CD4-positive, alpha-beta T cell (primary cell): ENCODE data around the gene RMI1. TPM values are rescaled to one million over a fixed set of nuclear protein-coding genes. Genes with fewer than 3 reads are reported as not detected.

Experiments
- ATAC-seq: fragments of 200-7000 bp; cut with Tn5 transposase; one replicate; pipeline ENCODE4 v1.10.0; 2022; ENCODE audit warnings: mild to moderate bottlenecking; ENCODE audit not compliant: poor library complexity
- CTCF ChIA-PET: fragments of 350-600 bp; sonication (Branson Sonifier 250); formaldehyde crosslinking; loops from one replicate; lab custom pipeline; 2021; ENCODE audit warnings: antibody characterized with exemption, inconsistent platforms; lab: Charles Lee
- POLR2A ChIA-PET: fragments of 350-600 bp; sonication (Branson Sonifier 250); formaldehyde crosslinking; loops from one replicate; lab custom pipeline; 2021; ENCODE audit warnings: antibody characterized with exemption, inconsistent platforms; lab: Charles Lee
- DNase-seq, 14 experiments: peaks; one replicate each; pipeline ENCODE4 v3.0.0-alpha.2; 2013 to 2020; ENCODE audit warnings: mixed read lengths in 2 of 14
- H3K27ac ChIP-seq, 2 donors: one replicate each; pipeline versions ENCODE4 v1.5.1 to v1.7.0; 2013; ENCODE audit warnings: low read length in 2 of 2, low read depth in 1 of 2, mild to moderate bottlenecking in 1 of 2
- H3K27me3 ChIP-seq, 2 experiments: 1 replicate in 1 of 2; 2 replicates in 1 of 2; pipeline versions ENCODE4 v1.6.1 to v1.7.0; 2013; ENCODE audit warnings: low read length in 2 of 2, control low read depth in 1 of 2, mild to moderate bottlenecking in 1 of 2, moderate library complexity in 1 of 2; ENCODE audit not compliant: insufficient read depth in 2 of 2, control insufficient read depth in 1 of 2
- H3K36me3 ChIP-seq: one replicate; pipeline ENCODE4 v1.6.1; 2013; ENCODE audit warnings: low read length, control low read depth; ENCODE audit not compliant: insufficient read depth
- H3K4me1 ChIP-seq: one replicate; pipeline ENCODE4 v1.6.1; 2013; ENCODE audit warnings: low read length, control low read depth; ENCODE audit not compliant: insufficient read depth
- H3K4me3 ChIP-seq: one replicate; pipeline ENCODE4 v1.5.1; 2013; ENCODE audit warnings: mild to moderate bottlenecking, low read length, moderate library complexity
- H3K9me3 ChIP-seq, 2 experiments: 1 replicate in 1 of 2; 2 replicates in 1 of 2; pipeline versions ENCODE4 v1.6.1 to v1.7.0; 2013; ENCODE audit warnings: low read length in 2 of 2, mild to moderate bottlenecking in 2 of 2, control low read depth in 1 of 2, moderate library complexity in 1 of 2; ENCODE audit not compliant: control insufficient read depth in 1 of 2, insufficient read depth in 1 of 2
- H3K27ac Mint-ChIP-seq: one replicate; pipeline ENCODE4 v1.8.0; 2020; ENCODE audit warnings: mixed read lengths
- H3K27me3 Mint-ChIP-seq: one replicate; pipeline ENCODE4 v1.8.0; 2021; ENCODE audit warnings: mixed read lengths
- H3K36me3 Mint-ChIP-seq: one replicate; pipeline ENCODE4 v1.8.0; 2021; ENCODE audit warnings: low read depth, mixed read lengths
- H3K4me1 Mint-ChIP-seq: one replicate; pipeline ENCODE4 v1.8.0; 2021; ENCODE audit warnings: low read depth, mixed read lengths
- H3K4me3 Mint-ChIP-seq: one replicate; pipeline ENCODE4 v1.8.0; 2020; ENCODE audit warnings: mild to moderate bottlenecking, mixed read lengths
- H3K9me3 Mint-ChIP-seq: one replicate; pipeline ENCODE4 v1.8.0; 2020; ENCODE audit warnings: mixed read lengths
- CTCF ChIP-seq: fragments of 200-600 bp; IDR thresholded peaks from one replicate; pipeline ENCODE4 v1.8.0; 2022; ENCODE audit warnings: antibody characterized with exemption, mild to moderate bottlenecking
- intact Hi-C, 2 experiments: fragments of 100-400 bp; cut with DNase I in 1 of 2; cut with micrococcal nuclease in 1 of 2; formaldehyde crosslinking; loops; one replicate each; pipeline versions ENCODE4 v1.15.1 to v1.9.0; 2023 to 2025; cut with DNase I, micrococcal nuclease
- total RNA-seq, 174 experiments: library from RNA in 2 of 174; stranded (reverse) in 2 of 174; gene quantifications; one replicate each; pipeline ENCODE4 v1.2.3 and lab custom pipeline; 2021 to 2026

RMI1 gene
- total RNA-seq, 2 experiments from 2014 or later, result 0.66 to 1.2 TPM

DNA sequence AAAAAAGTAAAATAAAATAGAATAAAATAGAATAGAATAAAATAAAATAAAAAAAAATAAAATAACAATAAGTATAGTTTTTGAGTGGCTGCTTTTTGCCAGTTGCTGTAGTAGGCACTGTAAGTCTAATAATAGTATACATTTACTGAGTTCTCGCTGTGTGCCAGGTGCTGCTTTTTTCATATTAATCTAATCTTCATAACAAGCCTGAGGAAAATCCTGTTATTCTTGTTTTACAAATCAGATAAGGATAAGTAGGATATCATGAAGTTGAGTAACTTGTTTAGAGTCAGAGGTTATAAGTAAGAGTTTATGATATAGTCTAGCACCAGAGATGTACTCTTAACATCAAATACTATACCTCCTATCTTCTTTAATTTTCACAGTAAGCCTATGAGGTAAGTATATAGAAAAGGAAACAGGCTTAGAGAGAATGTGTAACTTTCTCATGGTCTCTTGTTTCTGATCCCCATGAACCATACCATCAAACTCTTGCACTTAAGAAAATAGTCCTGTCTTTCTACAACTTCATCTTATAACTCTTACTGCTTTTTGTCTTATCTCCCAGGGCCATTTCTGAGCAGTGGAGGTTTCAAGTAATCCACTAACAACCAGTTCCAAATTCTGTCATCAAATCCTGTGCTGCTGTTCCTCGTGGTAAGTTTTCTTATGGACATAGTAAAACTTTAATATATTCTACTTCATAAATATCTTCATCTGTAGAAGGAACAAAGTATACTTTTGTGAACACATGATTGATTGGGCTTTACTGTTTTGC is 18.7 kb downstream of the RMI1 start:
- H3K4me3 ChIP-seq, result no peak overlapping the region
- no peaks in the 10 kb centered on the region for H3K27me3 Mint-ChIP-seq
- no peaks in the 10 kb centered on the region for H3K27me3 ChIP-seq
- H3K36me3 Mint-ChIP-seq, result peaks cover 10% of the 10 kb centered on the region
- H3K4me1 ChIP-seq, result no peaks in the 10 kb centered on the region
- ChIA-PET POLR2A (no interaction called here), CTCF (no interaction called here)
- no peak overlapping the region for H3K4me3 Mint-ChIP-seq
- H3K9me3 ChIP-seq, result no peaks in the 10 kb centered on the region
- no peak for ATAC-seq
- peaks cover 5% of the 10 kb centered on the region for H3K36me3 ChIP-seq
- no peak for DNase-seq
- intact Hi-C loops, result no loop called here
- H3K27ac ChIP-seq, result no peak overlapping the region
- no peak for TF ChIP-seq CTCF
- H3K4me1 Mint-ChIP-seq, result peaks cover 17% of the 10 kb centered on the region
- H3K27ac Mint-ChIP-seq, result no peak overlapping the region
- H3K9me3 Mint-ChIP-seq, result no peaks in the 10 kb centered on the region

GRCh38 chr9:84000186-84000585 is 19.6 kb downstream of the RMI1 start:
- H3K4me3 ChIP-seq, result no peak overlapping the region
- POLR2A ChIA-PET, result no interaction called here
- no peaks in the 10 kb centered on the region for H3K4me1 ChIP-seq
- peaks cover 17% of the 10 kb centered on the region for H3K4me1 Mint-ChIP-seq
- peaks cover 10% of the 10 kb centered on the region for H3K36me3 Mint-ChIP-seq
- H3K9me3 ChIP-seq, result no peaks in the 10 kb centered on the region
- CTCF ChIA-PET, result interaction anchor here (1.4 kb wide), 1 partner anchor 15 kb away, joined by 3 read pairs; no protein-coding TSS in a partner anchor
- no peaks in the 10 kb centered on the region for H3K27me3 ChIP-seq
- no peaks in the 10 kb centered on the region for H3K9me3 Mint-ChIP-seq
- no peak for DNase-seq
- H3K27ac Mint-ChIP-seq, result no peak overlapping the region
- H3K27me3 Mint-ChIP-seq, result no peaks in the 10 kb centered on the region
- H3K36me3 ChIP-seq, result peaks cover 5% of the 10 kb centered on the region
- no peak overlapping the region for H3K27ac ChIP-seq
- no peak for TF ChIP-seq CTCF
- no peak overlapping the region for H3K4me3 Mint-ChIP-seq
- no peak for ATAC-seq
- intact Hi-C loops, result no loop called here

- intact Hi-C loops, result no loop called here
- no peak overlapping the region for H3K27ac Mint-ChIP-seq
- no peak for TF ChIP-seq CTCF
- CTCF ChIA-PET, result interaction anchor here (1.4 kb wide), 1 partner anchor 14 kb away, joined by 3 read pairs; no protein-coding TSS in a partner anchor
- Histone ChIP-seq H3K9me3 (no peaks in the 10 kb centered on the region), H3K27ac (no peak overlapping the region), H3K27me3 (no peaks in the 10 kb centered on the region), H3K4me1 (no peaks in the 10 kb centered on the region), H3K36me3 (peaks cover 5% of the 10 kb centered on the region), H3K4me3 (no peak overlapping the region)
- H3K36me3 Mint-ChIP-seq, result peaks cover 10% of the 10 kb centered on the region
- H3K27me3 Mint-ChIP-seq, result no peaks in the 10 kb centered on the region
- H3K9me3 Mint-ChIP-seq, result no peaks in the 10 kb centered on the region
- peaks cover 17% of the 10 kb centered on the region for H3K4me1 Mint-ChIP-seq
- POLR2A ChIA-PET, result interaction anchor here (1.8 kb wide), 1 partner anchor 21 kb away, joined by 12 read pairs; the partner anchor contains the start of genes HNRNPK and RMI1
- DNase-seq (peak in 2 of 14 experiments; percentile 9 to 12), ATAC-seq (no peak)
- no peak overlapping the region for H3K4me3 Mint-ChIP-seq
Measured at GRCh38 chr9:84001621-84002020, 21.0 kb downstream of the RMI1 start.
